Measurements from ENCODE around the gene HSPD1. TPM values are rescaled to one million over a fixed set of nuclear protein-coding genes. Genes with fewer than 3 reads are reported as not detected.
"Not testable (repeated sequence)": the region's sequence is repeated elsewhere in the genome, so short reads cannot be mapped to it uniquely, and the experiment has no call there.

HSPD1 gene
- total RNA-seq, 1 donor from 2014 or later: 201 TPM

GRCh38 chr2:197496695-197497094 is 2.9 kb downstream of the HSPD1 start:
- no peak for DNase-seq (ENCODE audit: low spot score)

GRCh38 chr2:197495433-197496134 is 4.1 kb downstream of the HSPD1 start:
- DNase-seq (ENCODE audit: low spot score): no peak

GRCh38 chr2:197487385-197487784 is 12.3 kb downstream of the HSPD1 start:
- DNase-seq (ENCODE audit: low spot score): no peak

GRCh38 chr2:197486175-197486574 is 13.5 kb downstream of the HSPD1 start:
- no peak for DNase-seq (ENCODE audit: low spot score)

GRCh38 chr2:197484248-197484647 is 15.4 kb downstream of the HSPD1 start:
- not testable (repeated sequence) for DNase-seq (ENCODE audit: low spot score)

GRCh38 chr2:197480165-197481036 is 19.2 kb downstream of the HSPD1 start:
- DNase-seq (ENCODE audit: low spot score): no peak

GRCh38 chr2:197477797-197478196 is 21.8 kb downstream of the HSPD1 start:
- no peak for DNase-seq (ENCODE audit: low spot score)

- DNase-seq (ENCODE audit: low spot score): no peak
Measured at GRCh38 chr2:197472166-197472565, 27.5 kb downstream of the HSPD1 start.

GRCh38 chr2:197464175-197464574 is 35.5 kb downstream of the HSPD1 start:
- no peak for DNase-seq (ENCODE audit: low spot score)

GRCh38 chr2:197461057-197461456 is 38.6 kb downstream of the HSPD1 start:
- no peak for DNase-seq (ENCODE audit: low spot score)

GRCh38 chr2:197460649-197461048 is 39.0 kb downstream of the HSPD1 start:
- DNase-seq (ENCODE audit: low spot score): no peak

GRCh38 chr2:197455428-197455827 is 44.2 kb downstream of the HSPD1 start:
- DNase-seq (ENCODE audit: low spot score): no peak

- DNase-seq (ENCODE audit: low spot score): no peak
Measured at GRCh38 chr2:197454923-197455322, 44.7 kb downstream of the HSPD1 start.

- no peak for DNase-seq (ENCODE audit: low spot score)
Measured at GRCh38 chr2:197453914-197454398, 45.7 kb downstream of the HSPD1 start.

GRCh38 chr2:197453123-197453913 is 46.3 kb downstream of the HSPD1 start, which contains the start of gene COQ10B:
COQ10B (plus strand) TSS chr2:197453552; CDS start chr2:197453561, 9 bp downstream.
- peak; percentile 100 for DNase-seq (ENCODE audit: low spot score)

GRCh38 chr2:197452754-197453122 is 46.9 kb downstream of the HSPD1 start:
- DNase-seq (ENCODE audit: low spot score): no peak

GRCh38 chr2:197450935-197451358 is 48.7 kb downstream of the HSPD1 start:
- DNase-seq (ENCODE audit: low spot score): not testable (repeated sequence)

- no peak for DNase-seq (ENCODE audit: low spot score)
Measured at GRCh38 chr2:197450465-197450864, 49.2 kb downstream of the HSPD1 start.

- no peak for DNase-seq (ENCODE audit: low spot score)
Measured at GRCh38 chr2:197446844-197447243, 52.8 kb downstream of the HSPD1 start.

- no peak for DNase-seq (ENCODE audit: low spot score)
Measured at GRCh38 chr2:197445746-197446145, 53.9 kb downstream of the HSPD1 start.

- DNase-seq (ENCODE audit: low spot score): no peak
Measured at GRCh38 chr2:197442857-197443256, 56.8 kb downstream of the HSPD1 start.

- DNase-seq (ENCODE audit: low spot score): no peak
Measured at GRCh38 chr2:197437380-197437779, 62.3 kb downstream of the HSPD1 start.
